HG03432 (cell line): ENCODE data around the gene COQ5.

Experiments
- ATAC-seq: cut with Tn5 transposase; IDR thresholded peaks from one replicate; pipeline ENCODE4 v1.9.1; 2021; ENCODE audit warnings: mild to moderate bottlenecking, moderate library complexity; ENCODE audit not compliant: unreplicated experiment

The COQ5 gene

DNA sequence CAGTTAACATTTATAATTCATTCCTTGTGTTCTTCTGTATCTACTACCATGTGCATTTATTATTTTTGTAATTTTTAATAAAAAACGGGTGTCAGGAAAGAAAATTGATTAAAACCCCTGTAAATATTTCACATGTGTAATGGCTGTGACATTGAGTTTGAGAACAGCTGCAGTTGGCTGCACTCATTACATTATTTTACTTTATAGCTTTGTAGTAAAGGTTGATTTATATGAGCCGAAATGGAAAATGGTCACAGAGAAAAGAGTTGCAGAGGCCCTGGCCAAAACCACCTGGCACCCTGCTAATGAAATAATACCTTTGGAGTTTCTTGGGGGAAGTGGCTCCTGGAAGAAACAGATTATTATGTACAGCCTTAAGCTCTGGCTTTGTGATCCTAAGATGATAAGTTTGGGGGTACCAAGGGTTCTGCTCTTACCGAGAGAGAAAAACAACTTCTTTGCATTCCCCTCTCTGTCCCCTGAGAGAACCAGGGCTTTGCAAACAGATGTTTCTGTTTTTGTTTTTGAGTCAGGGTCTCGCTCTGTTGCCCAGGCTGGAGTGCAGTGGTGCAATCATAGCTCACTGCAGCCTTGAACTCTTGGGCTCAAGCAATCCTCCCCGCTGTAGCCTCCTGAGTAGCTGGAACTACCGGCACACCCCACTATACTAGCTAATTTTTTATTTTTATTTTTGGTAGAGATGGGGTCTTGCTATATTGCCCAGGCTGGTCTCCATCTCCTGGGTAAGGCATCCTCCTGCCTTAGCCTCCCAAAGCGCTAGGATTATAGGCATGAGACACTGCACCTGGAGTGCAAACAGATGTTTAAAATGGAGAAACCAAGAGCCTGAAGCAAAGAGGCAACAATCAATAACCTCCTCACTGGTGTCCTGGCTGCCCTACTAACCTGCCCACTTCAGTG is 42.7 kb downstream of the COQ5 start:
- no peak for ATAC-seq

DNA sequence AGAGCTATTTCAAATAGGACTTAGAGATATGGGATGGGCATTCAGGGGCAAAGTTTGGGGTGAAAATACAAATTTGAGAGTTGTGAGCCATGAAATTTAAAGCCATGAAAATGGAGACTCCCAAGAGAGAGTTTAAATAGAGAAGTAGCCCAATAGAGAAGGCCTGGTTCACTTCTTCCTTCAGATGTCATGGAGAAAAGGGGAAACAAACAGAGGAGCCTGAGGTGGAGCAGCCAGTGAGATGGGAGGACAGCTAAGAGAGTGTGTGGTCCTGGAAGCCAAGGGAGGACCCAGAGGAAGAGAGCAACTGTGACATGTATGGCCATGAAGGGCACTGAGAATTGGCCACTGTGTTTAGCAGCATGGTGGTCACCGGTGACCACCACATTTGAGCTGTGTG is 45.3 kb downstream of the COQ5 start:
- ATAC-seq = no peak

DNA sequence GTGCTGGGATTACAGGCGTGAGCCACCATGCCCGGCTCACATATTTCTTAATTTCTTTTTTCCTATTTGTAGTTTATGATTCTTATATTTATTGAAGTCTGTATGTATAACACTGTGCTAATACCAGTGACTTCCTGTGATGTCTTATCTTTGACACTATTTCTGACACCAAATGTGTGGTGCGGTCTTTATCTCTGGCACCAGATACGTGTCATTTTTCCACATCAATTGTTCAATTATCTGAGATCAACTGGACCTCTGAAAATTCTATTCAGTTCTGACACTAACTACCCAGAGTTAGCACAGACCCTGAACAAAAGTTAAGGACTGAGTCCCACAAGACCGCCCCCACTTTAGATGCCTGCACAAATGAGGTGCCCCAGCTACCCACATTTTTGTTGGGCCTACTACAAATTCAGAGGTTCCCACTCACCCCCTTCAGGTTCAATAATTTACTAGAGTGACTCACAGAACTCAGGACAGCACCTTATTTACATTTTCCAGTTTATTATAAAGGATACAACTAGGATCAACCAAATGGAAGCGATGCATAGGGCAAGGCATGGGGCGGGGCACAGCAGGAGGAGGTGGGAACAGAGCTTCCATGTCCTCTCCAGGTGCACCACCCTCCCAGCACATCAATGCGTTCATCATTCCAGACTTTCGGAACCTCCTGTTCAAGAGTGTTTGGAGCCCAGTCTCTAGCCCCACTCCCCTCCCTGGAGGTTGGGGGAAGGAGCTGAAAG is 47.8 kb downstream of the COQ5 start:
- no peak for ATAC-seq

DNA sequence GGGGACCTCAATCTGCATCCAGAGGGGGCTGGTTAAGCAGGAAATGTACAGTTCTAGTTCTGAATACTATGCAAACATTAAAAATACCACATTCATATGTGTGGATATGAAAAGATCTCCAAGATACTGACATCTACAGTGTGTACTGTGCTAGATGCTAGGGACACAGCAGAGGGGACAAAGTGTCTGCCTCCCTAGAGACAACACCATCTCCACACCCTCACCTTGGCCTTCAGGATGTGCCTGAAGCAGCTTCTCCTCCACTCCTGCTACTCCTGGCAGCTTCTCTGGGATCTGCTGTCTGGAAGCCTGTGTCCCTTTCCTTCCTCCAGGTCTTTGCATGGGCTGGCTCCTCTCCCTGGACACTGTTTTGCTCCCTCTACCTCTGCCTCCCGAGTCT is 48.7 kb downstream of the COQ5 start:
- ATAC-seq = no peak

DNA sequence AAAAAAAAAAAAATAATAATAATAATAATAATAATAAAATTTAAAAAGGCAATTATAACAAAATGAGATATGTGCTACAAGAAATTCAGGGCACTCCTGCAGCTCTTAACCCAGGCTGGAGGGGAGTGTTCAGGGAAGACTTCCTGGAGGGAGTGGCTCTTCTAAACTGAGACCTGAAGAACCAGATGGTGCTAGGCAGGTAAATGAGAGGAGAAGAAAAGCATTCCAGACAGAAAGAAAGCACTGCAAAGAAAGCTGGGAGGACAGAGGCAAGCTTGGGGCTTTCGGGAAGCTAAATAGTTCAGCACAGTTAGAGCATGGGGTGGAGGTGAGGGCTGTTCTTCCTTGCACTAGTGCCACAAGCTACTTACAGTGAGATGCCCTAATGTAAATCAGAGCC is 49.5 kb downstream of the COQ5 start:
- ATAC-seq = no peak

DNA sequence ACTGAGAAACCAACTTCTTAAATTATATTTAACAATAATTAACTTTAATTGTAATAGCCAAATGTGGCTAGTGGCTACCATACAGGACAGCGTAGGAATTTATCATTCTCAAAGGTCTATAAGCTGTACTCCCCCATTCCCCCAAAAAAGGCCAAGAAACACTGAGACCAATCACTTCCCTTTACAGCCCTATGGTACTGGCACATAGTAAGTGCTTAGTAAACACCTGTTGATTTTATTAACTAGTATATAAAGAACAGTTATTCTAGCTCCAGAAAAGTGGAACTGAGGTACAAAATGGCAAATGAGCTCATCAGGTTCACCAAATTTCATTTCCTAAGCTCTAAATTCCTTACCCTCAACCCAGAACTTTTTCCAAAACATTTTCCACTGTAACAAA is 53.3 kb downstream of the COQ5 start:
- ATAC-seq = no peak

DNA sequence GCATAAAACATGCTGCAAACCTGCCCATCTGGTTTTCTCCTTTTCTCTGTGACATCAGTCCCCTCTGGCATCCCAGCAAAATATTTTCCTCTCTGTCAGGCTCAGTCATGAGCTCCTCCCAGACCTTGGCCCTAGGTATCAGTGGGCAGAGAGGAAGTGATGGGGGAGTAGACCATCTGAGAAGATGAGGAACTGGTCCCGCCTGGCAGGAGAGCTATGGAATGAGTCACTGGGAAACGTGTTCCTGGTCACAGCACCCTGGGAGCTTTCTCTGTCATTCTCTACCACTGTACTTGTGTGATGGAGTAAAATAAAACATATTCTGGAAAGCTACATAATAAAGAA is 54.4 kb downstream of the COQ5 start:
- no peak for ATAC-seq

DNA sequence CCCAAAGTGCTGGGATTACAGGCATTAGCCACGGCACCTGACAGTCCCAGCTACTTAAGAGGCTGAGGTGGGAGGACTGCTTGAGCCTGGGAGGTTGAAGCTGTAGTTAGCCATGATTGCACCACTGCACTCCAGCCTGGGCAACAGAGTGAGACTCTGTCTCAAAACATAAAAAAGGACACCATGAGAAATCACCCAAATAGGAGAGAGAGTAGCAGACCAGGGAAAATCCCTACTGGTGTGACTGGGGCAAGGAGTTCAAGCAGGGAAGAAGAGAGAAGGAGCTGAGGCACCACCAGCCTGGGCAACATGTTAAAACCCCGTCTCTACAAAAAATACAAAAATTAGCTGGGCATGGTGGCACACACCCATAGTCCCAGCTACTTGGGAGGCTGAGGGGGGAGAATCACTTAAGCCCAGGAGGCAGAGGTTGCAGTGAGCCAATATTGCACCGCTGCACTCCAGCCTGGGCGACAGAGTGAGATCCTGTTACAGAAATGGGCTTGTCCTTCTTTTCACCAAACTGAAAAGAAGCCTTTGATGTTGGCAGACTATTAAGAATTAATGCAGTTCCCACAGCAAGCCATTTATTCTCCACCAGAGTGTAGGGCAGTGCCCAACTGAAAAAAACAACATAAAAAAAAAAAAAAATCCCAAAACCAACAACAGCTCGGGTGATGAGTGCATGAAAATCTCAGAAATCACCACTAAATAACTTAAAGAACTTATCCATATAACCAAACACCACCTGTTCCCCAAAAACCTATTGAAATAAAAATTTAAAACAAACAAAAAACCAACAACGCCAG is 54.9 kb downstream of the COQ5 start:
- ATAC-seq = no peak

DNA sequence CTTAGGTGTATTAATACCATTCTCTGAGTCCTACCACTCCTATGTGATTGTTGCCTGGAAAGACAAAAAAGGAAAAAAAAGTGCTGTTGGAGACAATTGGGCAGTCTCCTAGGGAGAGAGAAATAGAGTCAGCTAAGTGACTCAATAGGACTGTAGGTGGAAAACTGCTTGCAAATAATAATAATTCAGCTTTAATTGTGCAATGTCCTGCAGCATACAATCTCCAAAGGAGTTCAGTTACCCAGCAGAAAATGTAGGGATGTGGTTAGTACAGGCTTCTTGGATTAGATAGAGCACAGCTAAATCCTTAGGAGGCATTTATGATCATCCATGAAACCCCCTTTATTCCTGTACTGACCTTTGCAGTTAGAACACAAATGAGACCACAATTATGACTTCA is 56.4 kb downstream of the COQ5 start:
- ATAC-seq = no peak

DNA sequence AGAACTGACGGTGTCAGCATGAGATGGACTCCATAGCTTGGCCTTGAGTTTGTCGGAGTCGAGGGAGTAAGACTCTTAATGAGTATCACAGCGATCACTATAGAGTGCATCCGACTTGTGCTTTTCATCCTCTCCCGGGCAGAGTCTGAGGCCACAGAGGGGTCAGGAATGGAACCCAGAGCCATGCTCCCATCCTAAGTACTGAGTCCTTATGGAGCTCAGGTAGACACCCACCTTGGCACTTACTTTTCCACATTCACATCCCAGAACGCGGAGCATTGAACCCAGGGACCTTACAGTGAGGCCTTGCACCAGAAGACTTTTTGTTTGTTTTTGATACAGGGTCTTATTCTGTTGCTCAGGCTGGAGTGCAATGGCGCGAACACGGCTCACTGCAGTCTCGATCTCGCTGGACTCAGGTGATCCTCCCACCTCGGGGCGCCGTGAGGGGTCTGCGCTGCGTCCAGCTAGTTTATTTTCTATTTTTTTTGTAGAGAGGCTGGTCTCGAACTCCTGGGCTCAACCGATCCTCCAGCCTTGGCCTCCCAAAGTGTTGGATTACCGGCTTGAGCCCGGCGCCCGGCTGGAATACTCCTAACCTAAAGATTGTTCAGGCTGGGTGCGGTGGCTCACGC is 58.7 kb downstream of the COQ5 start:
- no peak for ATAC-seq

DNA sequence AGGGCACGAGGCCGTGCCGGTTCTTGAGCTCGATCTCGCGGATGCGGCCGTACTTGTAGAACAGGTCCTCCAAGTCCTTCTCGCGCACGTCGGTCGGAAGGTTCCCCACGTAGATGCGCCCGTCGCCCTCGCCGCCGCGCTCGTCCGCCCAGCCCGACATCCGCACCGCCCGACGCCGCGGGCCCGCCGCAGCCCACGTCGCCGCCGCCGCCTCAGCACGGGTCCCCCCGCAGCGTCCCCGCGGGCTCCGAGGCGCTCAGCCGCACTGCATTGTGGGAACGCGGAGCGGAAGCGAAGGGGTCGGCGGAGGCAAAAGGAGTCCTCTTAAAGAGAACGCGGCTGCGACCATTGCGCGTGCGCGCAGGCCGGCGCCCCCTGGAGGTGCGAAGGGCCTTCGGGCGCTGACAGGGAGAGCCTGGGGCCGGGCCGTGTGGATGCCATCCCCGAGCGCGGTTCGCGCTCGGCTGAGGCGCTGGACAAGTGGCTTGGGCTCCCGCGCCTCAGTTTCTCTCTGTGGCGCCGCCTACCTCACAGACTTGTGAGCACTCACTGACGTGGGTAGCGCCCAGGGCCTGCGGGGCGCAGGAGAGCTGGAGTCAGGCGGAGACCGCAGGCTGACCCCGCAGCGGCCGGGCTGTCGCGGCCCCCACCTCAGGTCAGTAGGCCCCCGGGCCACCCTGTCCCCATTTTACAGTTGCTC is 59.4 kb downstream of the COQ5 start, which contains the start of gene SRSF9:
TSS of gene SRSF9 (minus strand) at position 299 of the 700 bp plus-strand sequence. CDS start at position 160, 139 bp downstream.
- peak; percentile 92 for ATAC-seq

DNA sequence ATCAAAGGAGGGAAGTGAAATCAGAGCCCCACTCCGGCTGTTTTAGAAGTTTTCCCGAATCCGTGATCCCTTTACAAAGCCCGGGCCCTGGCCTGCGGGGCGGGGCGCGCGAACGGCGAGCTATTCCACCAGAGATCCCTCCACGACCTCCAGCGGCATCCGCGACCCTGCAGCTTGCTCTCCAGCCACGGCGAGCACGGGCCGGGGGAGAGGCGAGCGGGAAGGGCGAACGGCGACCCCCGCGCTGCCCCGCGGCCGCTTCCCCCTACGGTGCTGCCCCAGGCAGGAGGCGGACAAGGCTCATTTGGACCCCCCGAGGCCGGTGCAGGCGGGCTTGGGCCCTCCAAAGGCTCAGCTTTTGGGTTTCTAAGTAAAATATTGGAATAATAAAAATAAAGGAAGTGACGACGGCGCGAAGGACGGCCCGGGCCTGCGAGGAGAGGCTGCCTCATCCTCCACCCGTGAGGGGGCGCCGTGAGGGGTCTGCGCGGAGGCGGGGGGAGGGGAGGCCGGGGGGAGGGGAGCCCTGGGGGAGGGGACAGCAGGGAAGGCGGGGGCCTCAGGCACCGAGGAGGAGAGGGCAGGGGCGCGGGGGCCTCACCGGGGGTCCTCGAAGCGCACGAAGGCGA is 60.0 kb downstream of the COQ5 start:
- ATAC-seq = peak; percentile 38

DNA sequence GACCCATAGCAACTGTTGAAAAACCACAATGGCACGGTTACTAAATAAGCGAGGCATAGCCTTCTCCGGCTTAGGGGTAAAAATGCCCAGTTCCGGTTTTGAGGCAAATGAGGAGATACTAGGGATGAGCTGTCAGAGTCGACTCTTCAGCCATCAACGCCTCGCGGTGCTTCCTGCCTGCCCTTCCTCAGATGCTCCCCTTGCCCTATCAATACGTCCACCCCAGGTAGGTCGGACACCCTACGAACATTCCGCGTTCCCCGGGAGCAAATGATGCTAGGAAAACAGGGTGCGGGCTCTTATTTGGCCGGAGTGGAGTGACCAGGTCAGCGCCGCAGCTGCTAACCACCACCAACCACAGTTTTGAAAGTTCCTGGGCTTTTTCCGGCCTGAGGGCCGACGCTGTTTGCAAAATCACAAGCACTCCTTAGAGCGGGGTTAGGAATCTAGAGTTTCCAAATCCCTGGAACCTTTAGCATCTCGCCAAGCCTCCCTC is 60.6 kb downstream of the COQ5 start:
- ATAC-seq = no peak

DNA sequence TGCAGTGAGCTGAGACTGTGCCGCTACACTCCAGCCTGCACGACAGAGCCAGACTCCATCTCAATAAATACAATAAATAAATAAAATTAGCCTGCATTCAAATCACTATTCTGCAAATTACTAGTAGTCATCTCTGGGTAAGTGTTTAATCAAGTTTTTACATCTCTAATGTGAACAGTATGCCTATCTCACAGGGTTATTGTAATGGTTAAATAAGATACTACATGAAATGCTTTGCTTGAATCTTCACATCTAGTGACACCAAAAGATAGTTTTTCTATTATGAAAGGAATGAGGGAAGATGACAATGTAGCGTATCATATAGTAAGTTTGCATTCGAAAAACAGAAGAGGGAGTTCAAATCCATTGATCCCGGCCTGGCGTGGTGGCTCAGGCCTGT is 61.5 kb downstream of the COQ5 start:
- no peak for ATAC-seq

DNA sequence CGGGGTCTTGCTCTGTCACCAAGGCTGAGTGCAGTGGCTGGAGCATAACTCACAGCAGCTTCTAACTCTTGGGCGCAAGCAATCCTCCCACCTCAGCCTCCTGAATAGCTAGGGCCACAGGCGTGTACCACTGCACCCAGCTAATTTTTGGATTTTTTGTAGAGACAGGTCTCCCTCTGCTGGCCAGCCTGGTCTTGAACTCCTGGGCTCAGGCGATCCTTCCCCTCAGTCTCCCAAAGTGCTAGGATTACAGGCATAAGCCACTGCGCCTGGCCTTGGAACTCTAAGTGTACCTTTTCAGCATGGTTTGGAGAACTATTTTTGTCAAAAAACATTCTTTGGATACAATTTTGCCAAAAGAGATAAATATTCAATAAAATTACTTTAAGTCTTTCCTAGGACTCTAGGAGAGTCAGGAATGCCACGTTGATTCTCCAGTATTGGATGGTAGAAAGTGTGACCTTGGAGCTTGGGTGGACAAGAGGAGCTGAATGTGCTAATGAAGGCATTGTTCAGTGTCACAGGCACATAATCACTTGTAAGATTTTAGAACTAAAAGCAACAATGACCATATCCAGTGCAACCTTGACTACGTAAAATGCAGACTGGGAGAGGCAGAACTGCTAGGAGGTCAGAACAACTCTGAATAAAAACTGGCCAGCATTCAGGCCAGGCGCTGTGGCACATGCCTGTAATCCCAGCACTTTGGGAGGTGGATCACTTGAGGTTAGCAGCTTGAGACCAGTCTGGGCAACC is 62.2 kb downstream of the COQ5 start:
- ATAC-seq = no peak

DNA sequence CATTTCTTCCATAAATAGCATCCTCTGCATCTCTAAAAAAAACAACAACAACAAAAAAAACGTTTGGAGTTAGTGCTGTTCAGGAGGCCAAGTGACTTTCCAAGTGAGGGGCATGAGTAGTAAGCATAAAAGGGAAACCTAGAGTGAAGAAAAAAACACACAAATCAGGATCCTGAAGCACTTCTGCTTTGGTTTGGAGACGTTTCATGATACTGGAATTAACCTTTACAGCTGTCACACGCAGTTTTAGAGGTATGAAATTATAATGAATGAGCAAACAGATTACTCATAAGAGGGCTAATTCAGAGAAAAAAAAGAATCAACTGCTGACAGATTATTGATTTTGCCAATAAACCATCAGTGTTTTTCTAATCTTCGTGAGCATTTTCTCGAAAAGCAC is 63.2 kb downstream of the COQ5 start:
- no peak for ATAC-seq

DNA sequence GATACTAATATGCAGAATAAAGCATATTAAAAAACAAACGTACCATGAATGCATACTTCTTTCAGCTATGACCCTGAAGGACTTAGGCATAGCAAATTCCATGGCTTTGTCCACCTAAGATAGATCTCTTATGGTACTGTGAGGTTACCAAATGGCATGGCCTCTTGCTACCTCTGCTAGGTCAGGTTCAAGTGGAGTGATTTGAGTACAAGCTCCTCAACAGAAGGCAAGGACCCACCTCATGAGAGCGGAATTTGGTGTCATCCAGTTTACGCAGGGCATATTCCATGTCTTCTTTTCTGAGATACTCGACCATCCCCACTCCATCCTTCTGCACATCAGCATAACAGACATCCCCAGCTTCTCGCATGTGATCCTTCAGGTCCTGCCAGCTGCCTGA is 65.2 kb downstream of the COQ5 start:
- ATAC-seq = no peak

DNA sequence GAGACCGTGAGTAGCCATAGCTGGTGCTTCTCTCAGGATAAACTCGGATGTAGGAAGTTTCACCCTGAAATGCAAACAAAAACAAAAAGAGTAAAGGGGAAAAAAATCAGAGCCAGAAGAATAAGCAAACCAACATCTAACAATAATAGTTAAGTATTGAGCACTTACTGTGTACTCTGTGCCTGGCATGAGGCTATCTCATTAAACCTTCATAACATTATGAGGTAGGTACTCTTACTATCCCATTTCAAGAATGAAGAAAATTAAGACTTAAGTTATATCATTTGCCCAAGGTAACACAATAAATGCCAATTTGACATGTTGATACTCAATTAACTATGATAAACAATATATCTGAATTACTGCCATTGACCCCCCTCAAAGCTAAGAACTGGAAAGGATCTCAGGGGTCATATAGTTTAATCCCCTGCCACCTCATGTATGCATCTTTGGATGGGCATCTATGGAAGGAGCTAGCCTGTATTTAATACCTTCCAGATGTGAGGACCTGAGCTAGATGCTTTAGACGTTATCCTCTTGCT is 66.8 kb downstream of the COQ5 start:
- no peak for ATAC-seq

DNA sequence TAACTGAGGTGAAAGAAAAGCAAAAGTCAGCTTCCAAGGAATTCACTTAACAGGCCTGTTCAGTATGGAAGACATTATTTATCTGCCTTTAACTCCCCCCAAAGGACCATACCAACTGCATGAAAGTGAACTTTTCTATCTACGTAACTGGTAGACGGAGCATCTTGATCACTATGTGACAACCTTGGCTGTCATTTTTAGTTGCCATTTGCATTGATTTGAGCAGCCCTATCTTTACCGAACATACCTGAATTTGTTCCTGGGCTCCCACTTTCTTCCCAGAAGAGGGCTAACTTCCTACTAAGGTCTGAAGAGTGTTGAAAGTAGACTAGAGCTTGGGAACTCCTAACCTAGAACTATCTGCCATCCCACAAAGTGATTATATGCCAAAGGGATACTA is 68.8 kb downstream of the COQ5 start:
- ATAC-seq = no peak
